H4 (cell line): ENCODE results near the gene TMEM120B. TPM values are rescaled to one million over a fixed set of nuclear protein-coding genes. Genes with fewer than 3 reads are reported as not detected.

Experiments
- DNase-seq: peaks from one replicate; pipeline ENCODE4 v3.0.0-alpha.2; 2015; ENCODE audit warnings: low spot score
- total RNA-seq: library from RNA; depleted of rRNA; stranded (reverse); fragments of >200 nt; shearing (Covaris generic); gene quantifications from 2 replicates; pipeline ENCODE4 v1.2.3, GENCODE V29; 2014

The TMEM120B gene
- total RNA-seq, 1 experiment from 2014 or later: 5.0 TPM

DNA sequence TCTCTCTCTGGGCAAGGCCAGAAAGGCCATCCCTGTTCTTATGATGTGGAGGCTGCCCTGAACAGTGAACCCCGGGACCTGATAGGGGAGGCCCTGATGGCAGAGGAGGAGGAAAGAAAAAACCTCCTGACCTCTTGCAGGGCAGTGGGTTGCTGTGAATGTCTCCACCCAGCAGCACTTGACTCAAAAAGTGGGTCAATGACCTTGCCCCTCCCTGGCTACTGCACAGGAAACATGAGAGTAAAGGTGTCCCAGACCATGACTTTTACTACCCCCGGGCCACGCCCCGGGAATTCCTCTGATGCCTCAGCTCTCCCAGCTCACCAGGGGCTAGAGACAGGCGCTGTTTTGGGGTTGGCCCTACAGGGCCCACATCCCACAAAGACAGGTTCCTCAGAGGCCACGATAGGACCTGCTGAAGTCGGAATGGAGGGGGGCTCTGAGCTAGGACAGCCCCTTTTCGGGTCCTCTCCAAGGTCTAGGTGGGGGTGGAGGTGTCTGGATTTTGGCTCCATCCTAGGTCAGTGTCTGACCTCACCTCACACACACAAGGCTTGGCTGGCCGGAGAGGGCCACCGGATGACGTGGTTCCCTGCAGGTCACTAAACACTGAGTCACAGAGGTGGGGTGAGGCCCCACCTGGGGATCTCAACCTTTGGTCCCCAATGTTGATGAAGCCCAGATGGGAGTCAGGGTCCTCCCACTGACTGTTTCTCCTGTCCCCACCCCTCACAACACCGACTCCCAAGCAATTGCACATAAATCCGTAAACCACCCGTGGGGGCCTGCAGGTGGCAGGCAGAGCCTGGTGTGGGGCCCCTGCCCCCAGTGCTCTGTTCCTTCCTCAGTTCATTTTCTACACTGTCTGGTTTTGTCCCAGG is 79.4 kb downstream of the TMEM120B start:
- no peak for DNase-seq

- DNase-seq: no peak
Measured at GRCh38 chr12:121792607-121793439, 80.3 kb downstream of the TMEM120B start.

DNA sequence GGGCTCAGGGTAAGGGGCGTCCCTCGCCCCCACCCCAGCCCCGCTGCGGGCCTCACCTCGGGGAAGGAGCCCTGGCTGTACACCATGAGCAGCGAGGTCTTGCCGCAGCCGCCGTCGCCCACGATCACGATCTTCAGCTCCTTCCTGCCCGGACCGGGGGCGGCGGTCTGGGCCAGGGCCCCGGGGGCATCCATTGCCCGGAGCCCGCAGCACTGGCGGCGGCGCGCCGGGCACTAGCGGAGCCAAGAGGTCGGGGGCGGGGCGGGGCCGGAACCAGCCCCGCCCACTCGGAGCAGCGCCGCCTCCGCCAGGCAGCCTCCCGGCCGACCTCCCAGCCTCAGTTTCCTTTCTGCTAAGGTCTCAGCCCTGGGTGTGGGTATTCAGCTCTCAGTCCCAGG is 80.9 kb downstream of the TMEM120B start, which contains the start of gene RHOF:
RHOF (minus strand) TSS at position 249 of the 398 bp plus-strand sequence; CDS start at position 194, 55 bp downstream.
- DNase-seq: no peak

DNA sequence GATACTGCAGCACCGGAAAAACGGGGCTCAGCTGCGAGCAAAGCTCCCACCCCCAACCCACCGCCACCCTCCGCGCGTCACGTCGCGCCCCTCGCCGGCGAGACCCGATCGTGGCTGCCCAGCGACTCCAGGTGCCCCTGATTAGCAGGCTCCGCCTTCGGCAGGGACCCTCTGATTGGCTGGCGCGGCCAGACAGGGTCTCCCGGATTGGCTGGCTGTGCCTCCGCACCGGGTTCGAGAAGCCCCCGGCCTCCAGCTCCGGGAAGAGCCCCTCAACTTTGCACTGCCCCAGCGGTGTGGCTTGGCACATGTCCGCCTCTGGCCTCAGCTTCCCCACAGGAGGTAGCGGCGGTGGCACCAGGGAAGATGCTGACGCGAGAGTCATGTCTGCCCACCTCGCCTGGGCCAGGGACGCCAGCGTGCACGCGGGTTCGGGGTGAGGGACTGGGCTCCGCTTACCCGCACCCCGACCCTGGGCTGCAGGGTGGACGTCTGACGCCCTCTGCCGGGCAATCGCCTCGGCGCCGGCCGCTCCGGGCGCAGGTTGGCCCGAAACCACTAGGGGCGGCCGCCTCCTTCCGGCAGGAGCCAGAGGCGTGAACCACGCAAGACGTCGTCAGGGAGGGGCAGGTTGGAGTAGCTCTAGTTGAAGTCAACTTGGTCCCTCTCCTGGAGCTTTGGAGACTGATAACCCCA is 81.4 kb downstream of the TMEM120B start:
- DNase-seq: peak; percentile 86

- no peak for DNase-seq
Measured at GRCh38 chr12:121794534-121795033, 82.0 kb downstream of the TMEM120B start.

DNA sequence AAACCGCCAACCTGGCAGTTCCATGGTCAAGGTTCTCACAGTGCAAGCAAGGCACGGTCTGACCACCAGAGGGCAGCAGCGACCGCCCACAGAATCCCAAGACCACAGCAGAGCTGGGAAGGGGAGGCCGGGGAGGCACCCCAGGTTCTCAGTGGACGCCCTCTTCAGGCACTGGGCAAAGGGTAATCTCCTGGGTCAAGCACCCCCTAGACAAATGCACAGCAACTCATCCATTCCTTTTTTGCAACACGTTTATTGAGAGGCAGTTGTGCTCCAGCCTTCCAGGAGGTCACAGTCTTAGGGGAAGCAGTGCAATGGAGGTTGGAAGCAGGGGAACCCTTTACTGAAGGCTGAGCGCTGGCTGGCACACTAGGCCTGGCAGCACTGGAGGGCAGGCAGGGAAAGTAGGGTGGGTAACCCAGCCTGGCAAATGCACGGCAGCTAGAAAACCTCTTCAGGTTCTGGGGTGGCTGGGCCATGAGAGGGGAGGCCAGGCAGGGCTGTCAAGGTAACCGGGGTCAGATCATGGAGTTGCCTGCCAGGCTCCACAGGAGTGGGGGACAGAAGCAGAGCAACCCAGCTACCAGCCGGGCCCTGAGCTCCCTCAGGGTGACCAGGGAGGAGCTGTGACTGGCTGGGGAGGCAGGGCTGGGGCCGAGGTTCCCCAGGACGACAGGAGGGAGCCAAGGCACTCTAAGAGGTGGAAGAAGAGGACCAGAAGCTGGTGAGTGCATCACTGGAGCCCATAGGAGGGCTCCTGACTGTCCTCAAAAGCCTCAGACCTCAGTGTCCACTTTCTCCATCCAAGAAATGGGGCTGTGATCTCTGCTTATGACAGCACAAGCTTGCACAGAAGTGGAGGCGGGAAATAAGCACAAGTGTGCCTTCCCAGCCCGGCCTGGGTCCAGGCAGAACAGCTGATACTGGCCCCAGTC is 82.7 kb downstream of the TMEM120B start:
- DNase-seq: peak; percentile 75

DNA sequence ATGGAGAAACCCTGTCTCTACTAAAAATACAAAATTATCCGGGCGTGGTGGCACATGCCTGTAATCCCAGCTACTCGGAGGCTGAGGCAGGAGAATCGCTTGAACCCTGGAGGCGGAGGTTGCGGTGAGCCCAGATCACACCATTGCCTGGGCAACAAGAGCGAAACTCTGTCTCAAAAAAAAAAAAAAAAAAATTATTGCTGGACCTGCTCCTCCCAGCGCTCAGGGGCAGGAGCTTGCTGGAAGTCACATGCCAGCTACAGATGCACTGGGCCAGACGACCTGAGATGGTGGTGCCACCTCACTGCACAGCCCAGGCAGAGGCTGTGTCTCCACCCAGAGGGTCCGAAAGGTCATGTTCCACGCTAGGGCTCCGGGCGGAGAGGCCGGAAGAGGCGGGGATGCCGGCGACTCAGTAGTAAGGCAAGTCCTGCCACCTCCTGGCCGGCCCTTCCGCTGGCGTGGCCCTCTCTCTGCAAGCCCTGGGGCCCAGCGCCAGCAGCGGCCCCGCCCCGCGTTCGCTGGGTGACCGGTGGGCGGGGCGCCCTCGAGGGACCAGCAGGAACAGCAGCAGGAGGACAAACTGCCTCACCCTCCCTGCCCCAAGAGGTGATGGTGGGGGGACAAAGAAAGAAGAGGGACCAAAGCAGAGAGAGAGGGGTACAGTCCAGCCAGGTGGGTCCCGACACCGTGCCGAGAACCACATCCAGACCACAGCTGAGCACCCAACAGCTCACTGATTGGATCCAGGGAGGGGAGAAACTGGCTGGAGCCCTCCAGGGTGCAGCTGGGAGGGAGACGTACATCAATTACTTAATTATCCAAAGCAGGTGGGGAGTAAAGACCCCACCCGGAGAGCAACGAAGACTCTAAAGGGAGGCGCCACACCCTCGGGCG is 84.6 kb downstream of the TMEM120B start:
- peak; percentile 88 for DNase-seq

DNA sequence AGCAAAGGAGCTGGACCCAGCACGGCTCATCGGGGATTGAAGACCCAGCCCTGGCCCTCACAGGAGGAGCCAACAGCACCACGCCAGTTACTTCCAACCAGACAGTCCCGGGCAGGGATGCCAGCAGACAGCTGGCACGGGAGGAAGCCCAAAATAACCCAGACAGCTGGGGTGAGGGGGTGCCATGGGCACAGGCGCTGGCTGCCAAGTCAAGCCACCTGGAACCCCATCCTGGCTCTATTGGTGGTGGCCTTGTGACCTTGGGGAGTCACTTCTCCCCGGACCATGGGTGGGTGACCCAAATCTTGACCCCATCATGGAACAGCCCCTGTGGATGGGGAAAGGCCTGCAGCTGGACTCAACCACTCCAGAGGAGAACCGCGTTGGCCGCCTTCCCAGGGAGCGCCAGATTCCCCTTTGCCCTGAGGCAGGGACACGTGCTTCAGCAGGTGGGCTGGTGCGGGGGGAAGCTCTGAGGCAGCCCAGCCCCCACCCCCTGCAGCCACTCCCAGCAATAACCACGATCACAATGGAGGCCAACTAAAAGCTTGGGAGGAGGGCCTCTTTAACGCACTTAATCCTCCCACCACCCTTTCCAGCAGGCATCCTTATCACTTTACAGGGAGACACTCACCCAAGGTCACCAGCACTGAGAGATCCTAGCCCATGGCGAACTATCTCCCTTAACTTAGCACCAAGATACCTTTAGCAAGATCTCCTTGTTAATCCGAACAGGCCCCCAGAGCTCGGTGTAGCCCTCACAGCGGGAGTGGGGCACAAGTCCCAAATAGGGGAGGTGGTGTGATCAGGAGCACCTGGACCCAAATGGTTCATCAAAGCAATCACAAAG is 85.6 kb downstream of the TMEM120B start:
- peak; percentile 57 for DNase-seq

GRCh38 chr12:121798787-121799155 is 86.2 kb downstream of the TMEM120B start:
- DNase-seq: no peak

DNA sequence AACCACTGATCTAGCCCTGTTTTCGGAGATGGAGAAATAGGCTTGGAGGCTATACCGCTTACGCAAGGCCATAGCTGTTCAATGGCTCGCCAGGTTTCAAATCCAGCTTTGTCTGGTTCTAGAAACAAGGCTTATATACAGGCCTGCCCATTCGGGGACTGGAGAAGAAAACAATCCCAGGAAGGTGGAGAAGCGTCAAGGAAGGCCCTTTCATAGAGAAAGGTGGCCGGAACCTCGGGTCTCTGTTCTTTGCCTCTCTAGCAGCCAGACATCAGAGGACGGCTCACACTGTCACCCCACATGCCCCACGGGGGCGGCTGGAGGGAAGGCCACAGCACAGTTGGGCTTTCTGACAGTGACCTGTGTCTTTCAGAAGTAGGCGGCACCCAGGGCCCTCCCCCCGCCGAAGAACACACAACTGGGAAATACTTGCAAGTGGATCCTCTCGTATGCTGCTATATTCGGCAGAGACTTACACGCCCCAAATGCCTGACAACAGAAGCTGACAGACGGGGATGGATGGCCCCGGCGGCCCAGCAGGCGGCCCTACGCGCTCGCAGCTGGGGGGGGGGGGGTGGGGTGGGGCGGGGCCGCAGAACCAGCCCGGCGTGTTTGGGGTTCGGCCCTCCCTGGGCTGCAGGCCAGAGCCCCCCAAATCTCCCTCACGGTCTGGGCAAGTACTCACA is 86.7 kb downstream of the TMEM120B start:
- DNase-seq: peak; percentile 75

DNA sequence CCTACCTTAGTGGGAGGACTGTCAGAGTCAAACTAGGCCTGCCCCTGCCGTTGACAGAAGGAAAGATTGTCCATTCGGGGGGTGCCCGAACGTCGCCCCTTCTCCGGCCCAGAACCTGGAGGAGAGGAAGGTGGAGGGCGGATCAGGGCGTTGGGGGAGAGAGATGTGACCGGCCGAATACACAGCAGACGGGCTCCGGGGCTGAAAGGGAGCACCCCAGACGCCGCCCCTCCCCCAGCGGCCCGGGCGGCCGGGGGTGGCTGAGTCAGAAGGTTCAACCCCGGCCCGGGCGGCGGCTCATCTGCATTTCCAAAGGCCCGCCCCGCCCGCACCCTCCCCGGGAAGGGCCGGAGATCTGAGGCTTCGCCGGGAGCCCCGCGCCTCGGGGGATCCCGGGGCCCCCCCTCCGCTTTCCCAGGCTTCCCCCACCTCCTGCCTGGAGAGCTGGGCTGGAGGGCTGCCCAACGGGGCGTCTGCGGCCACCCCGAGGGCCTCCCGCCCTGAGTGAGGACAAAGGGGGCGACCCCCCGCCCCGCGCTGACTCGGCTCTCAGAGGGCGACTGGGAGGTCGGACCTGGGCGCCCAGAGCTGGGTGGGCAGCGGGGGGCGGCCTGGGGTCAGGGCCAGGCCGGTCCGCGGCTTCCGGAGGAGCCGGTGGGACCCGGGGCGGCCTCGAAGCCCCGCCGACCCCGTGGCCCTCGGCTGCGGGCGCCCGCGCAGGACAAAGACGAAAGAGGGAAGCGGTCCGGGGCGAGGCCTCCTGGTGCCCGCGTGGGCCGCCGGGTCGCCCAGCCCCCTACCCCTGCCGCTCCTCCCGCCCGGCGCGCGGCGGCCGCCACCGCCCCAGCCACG is 87.5 kb downstream of the TMEM120B start:
- peak; percentile 67 for DNase-seq

- DNase-seq: peak; percentile 55
Measured at GRCh38 chr12:121800694-121801594, 88.4 kb downstream of the TMEM120B start.

- no peak for DNase-seq
Measured at GRCh38 chr12:121801595-121802484, 89.3 kb downstream of the TMEM120B start.

GRCh38 chr12:121802485-121802842 is 89.9 kb downstream of the TMEM120B start:
- DNase-seq: no peak
